Measurements from ENCODE around the gene MPDU1.

DNA sequence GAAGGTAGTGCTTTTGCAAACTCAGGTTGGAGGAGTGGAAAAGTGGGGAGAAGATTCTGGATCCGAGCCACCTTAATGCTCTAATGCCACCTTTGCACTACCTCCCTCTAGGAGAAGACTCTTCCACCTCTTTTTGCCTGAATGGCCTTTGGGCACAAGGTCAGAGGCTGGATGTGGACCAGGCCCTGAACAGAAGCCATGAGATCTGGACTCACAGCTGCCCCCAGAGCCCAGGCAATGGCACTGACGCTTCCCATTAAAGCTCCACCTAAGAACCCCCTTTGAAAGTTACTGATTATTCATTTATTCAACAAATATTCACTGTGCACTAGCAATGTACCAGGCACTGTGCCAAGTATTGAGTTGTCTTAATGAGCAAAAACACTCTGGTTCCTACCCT, 49.4 kb downstream of the MPDU1 start:
- TF ChIP-seq EZH2 (IDR thresholded peaks at IDR 0.05), result no peak
- no peak for TF ChIP-seq POLR2AphosphoS5 (IDR thresholded peaks at IDR 0.05; ENCODE audit: borderline replicate concordance, low read depth, low read length)
